ENCODE results near the gene RHOH.

GRCh38 chr4:40214038-40214437 is 17.2 kb downstream of the RHOH start:
- no peak for TF ChIP-seq CTCF (IDR thresholded peaks at IDR 0.05)
- TF ChIP-seq POLR2AphosphoS5 (IDR thresholded peaks at IDR 0.05) = no peak
